Cardiac septum (tissue), 1 donor: ENCODE measurements around the gene RASA3. TPM values are rescaled to one million over a fixed set of nuclear protein-coding genes. Genes with fewer than 3 reads are reported as not detected.

Experiments used
- DNase-seq: peaks from one replicate; pipeline ENCODE4 v3.0.0-alpha.2; 2020; ENCODE audit warnings: low spot score
- intact Hi-C: fragments of 100-400 bp; cut with DNase I; formaldehyde crosslinking; loops from one replicate; pipeline ENCODE4 v1.14.0; 2022
- total RNA-seq: library from RNA; stranded (reverse); fragmentation: NEBNext Ultra II Directional; extraction: Animal tissue kit (Norgen Biotek cat#: 25700); gene quantifications from one replicate; pipeline ENCODE4 v1.2.1, GENCODE V29; 2021
- donor health status: DM: no; HTN: no; CAD: no.

Gene RASA3
- total RNA-seq, 1 donor from 2014 or later = 9.7 TPM

DNA sequence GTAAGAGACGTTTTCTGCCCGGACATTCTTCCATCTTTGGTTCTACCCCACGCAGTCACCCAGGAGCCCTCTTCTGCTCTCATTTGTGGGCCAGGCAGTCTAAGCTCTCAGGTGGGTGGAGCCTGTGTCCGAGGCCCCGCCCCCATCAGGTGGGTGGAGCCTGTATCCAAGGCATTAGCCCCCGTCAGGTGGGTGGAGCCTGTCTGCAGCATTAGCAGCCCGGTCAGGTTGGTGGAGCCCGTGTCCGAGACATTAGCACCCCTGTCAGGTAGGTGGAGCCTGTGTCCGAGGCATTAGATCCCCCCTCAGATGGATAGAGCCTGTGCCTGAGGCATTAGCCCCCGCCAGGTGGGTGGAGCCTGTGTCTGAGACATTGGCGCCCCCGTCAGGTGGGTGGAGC, 113.1 kb downstream of the RASA3 start:
- intact Hi-C loops = no loop called here
- DNase-seq = no peak

DNA sequence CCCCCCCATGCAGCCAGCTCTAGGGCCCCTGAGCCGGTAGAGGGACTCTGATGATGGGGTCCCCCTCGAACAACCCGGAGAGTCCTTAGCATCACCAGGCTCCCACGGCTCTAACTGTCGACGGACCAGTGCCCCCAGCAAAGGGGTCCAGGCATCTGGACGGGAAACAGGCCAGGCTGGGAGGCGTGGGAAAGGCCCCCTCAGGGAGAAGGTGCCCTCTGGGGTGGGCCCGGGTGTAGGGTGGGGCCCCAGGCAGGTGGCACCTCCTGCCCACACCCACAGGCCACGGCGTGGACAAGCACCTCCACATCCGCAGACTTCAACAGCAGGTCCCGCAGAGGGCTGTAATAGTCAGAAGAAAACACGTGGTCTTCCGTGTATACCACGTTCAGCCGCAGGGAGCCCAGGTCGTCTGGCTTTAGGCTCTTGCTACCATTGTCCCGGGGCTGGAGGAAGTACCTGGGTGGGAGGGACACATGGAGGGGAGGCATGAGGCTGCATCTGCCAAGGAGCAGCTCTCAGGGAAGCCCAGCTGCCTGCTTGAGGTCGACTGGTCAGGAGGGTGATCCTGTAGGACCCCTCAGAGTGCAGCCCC, 113.9 kb downstream of the RASA3 start:
- DNase-seq = no peak
- intact Hi-C loops = no loop called here

- no peak for DNase-seq
- intact Hi-C loops = no loop called here
These were observed 114.5 kb downstream of the RASA3 start for GRCh38 chr13:114017966-114018365.

DNA sequence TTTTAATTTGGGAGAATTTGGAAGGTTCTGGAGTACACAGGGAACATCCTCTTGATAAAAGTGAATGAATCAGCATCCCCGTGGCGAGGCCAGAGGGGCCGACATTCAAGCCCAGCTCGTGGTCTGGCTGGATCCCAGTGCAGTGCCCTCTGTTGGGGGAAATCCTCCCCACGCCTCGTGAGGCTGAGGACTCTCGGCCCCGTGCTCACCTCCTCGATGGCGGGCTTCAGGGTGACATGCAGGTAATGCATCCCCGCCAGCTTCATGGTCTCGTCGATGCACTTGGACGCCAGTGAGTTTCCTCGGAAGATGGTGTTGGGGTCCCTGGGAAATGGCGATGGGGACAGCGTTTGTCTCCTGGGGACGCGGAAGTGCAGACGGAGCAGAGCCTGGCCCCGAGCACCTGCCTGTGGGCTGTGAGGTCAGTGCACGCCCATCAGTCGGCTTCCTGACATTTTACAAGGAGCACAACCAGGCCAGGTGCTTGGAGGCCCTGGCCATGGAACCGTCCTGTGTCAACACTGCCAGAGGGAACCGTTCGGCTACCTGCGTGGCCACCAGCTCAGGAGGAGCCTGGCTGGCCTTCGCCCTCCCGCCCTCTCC, 115.3 kb downstream of the RASA3 start:
- DNase-seq = no peak
- intact Hi-C loops = no loop called here

DNA sequence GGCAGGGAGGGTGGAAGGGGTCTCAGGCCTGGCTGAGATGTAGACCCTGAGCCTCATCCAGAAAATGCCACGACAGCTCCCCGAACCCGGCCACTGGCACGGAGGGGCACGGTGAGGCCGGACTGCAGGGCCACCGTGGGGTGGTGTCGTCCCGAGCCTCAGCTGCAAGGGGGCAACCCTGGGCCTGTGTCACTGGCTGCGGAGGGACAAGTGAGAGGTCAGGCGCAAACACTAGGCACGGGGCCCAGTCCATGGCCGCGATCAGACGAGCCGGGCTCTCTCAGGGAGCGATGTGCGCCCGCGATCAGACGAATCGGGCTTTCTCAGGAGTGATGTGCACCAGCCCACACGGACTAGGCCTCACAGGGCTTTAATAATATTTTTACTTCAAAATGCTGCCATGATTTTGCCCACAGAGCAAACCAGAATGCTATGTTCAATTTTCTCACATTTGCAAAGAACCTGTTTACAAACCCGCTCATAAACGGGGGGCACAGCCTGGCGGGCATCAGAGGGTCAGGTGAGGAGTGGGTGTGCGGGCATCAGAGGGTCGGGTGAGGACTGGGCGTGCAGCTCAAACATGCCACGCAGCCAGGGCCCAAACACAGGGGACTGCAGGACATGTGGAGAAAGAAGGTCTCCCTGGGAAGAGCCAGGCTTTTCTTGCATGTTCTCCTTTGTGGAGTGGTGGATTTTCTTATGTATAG, 115.9 kb downstream of the RASA3 start:
- intact Hi-C loops = no loop called here

DNA sequence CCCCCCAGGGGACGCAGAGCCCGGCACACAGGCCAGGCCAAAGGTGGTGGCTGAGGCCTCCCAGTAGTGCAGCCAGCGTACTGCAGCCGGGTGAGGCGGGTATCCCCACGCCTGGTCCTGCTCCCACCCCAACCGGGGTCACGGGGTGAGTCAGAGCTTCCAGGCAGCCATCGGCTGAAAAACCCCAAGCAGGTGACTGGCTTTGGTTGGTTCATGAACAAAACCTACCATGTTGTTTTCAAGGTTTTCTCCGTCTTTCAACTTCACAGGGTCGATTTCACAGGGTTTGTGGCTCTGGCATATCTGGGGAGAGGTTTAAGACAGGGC, 116.5 kb downstream of the RASA3 start:
- intact Hi-C loops = no loop called here
- DNase-seq = no peak

More for the DNA sequence above, 115.9 kb downstream of the RASA3 start:
- no peak for DNase-seq

- intact Hi-C loops = no loop called here
- DNase-seq = no peak
These were observed 117.1 kb downstream of the RASA3 start for GRCh38 chr13:114015111-114015968.

DNA sequence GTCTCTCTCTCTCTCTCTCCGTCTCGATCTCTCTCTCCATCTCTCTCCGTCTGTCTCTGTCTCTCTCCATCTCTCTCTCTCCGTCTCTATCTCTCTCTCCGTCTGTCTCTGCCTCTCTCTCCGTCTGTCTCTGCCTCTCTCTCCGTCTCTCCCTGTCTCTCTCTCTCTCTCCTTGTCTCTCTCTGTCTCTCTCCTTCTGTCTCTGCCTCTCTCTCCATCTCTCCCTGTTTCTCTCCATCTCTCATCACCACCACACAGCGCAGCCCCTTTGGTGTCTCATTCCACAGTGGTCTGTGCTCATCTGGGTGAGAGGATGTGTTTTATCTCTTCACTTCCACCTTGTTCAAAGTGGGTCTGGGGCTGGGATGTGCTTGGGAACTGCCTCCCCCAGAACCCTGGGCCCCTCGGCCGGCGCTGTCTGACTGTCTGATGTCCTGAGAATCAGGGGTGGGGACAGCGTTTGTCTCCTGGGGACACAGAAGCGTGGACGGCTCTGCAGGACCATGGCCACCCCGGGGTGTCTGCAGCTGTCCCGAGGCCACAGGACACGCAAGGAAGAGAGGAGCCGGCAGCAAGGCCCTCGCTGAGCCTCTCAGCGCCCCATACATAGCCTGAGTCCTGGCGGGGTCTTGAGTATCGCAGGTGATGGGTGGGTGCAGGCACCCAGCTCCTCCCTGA, 118.3 kb downstream of the RASA3 start:
- DNase-seq = no peak
- intact Hi-C loops = no loop called here

- intact Hi-C loops = no loop called here
- no peak for DNase-seq
These were observed 119.1 kb downstream of the RASA3 start for GRCh38 chr13:114013336-114013735.

DNA sequence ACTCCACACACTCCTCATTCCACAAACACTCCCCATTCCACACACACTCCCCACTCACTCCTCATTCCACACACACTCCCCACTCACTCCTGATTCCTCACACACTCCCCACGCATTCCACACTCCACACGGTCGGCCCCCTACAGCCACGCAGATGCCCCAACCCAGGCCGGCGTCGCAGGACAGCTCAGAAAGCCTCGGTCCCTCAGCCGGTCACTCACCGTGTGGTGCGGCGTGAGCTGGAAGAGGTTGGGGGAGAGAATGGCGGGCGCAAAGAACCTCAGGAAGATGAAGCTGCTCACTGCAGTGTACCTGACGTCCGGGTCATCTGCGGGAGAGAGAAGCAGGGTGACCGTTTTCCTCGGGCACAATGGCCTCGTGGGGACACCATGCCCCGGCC, 119.5 kb downstream of the RASA3 start:
- intact Hi-C loops = no loop called here
- DNase-seq = no peak

DNA sequence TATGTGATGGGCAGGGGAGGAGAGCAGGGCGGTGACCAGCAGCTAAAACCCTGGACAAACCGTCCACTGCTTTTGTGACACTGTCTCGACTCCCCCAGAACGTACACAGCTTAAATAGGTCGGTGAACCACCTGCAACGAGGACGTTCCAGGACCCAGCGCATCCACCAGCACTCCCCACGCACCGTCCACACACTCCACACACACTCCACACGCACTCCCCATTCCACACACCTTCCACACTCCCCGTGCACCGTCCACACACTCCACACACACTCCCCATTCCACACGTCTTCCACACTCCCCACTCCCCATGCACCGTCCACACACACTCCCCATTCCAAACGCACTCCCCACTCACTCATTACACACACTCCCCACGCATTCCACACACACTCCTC, 120.3 kb downstream of the RASA3 start:
- intact Hi-C loops = no loop called here
- DNase-seq = no peak

DNA sequence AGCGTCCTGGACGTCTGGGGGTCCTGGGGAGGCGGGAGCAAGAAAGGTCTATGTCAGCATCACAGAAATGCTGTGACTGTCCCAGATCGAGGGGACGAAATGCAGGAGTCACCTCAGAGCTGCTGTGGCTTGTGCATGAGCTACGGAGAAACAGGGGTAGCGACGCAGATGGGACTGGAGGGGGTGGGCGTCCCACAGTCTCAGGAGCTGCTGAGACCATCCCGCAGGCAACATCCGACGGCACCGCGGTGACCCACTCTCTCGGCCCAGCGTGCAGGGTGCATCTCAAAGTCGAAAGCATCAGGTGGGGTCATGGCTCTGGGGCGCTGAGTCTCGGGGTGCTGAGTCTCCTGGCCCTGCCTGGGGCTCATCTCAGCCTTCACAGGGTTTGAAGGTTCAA, 121.2 kb downstream of the RASA3 start:
- intact Hi-C loops = no loop called here
- DNase-seq = no peak

DNA sequence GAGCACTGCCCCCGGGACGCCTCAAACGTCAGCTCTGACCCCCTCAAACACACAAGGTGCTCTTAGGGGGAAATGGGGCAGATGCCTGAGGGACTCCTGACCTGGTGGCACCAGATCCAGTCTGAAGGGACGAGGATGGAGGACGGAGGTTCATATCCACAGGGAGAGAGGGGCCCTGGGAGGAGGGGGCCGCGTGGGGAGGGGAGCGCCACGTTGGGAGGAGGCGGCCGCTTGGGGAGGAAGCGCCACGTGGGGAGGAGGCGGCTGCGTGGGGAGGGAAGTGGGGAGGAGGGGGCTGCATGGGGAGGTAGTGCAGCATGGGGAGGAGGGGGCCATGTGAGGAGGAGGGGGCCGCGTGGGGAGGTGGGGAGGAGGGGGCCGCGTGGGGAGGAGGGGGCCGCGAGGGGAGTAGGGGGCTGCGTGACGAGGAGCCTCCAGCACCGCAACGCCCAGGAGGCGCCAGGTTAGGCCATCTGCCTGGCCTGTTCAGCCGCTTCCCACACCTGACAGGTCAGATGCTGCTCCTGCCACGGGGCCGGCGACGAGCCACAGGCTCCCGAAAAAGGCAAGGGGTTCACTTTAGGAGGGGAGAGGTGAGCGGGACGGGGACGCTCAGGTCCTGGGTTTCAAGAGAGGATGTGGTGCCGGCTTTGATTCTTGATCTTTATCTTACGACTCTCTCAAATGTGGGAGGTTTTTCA, 121.9 kb downstream of the RASA3 start:
- no peak for DNase-seq
- intact Hi-C loops = no loop called here

DNA sequence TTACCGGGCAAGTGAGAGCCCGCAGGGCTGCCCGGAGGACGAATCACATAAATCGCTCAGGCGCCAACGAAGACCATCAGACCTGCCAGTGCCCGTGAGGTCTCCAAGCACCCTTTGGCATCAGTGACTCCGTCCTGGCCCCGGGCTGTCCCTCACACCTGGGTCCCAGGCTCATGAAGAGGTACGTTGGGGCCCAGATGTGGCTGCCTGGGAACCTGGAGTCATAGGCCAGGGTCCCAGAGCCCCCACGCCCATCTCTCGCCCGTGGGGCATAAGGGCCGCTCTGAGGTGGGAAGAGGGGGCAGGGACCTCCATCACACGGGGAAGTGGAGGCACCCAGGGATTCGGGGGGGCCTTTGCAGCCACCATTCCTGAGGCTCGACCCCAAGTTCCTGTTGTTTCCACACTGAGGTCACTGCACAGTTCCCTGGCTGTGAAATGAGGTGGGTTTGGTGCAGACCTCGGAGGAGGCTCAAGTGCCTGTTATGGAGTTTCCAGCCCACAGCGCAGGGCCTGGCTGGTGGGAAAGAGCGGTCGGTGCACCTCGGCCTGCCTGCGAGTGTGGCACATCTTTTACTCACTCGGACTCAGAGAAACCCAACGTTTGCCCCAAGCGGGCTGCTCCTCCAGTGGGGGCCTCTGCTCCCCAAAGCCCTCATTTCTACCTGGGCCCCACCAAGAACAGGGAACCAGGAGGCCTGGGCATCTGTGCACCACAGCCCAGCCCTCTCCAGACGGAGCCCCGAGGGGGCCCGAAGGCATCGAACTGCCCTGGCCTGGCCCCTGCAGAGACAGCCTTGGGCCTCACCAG, 122.6 kb downstream of the RASA3 start:
- intact Hi-C loops = no loop called here

GRCh38 chr13:114008964-114009589, 123.3 kb downstream of the RASA3 start:
- no peak for DNase-seq
- intact Hi-C loops = no loop called here

More for the DNA sequence above, 122.6 kb downstream of the RASA3 start:
- DNase-seq = no peak

GRCh38 chr13:114007566-114007965, 124.9 kb downstream of the RASA3 start:
- no peak for DNase-seq
- intact Hi-C loops = no loop called here

GRCh38 chr13:114005206-114005724, 127.2 kb downstream of the RASA3 start:
- intact Hi-C loops = no loop called here
- no peak for DNase-seq
